Hematopoietic multipotent progenitor cell treated with erythropoietin and hydrocortisone succinate and interleukin-3 and kit ligand, for 8 days (in vitro differentiated cells): Measurements from ENCODE around the gene SLC25A22.

ENCODE experiments used
- DNase-seq: peaks from one replicate; pipeline ENCODE4 v3.0.0-alpha.2; 2015

SLC25A22 gene

DNA sequence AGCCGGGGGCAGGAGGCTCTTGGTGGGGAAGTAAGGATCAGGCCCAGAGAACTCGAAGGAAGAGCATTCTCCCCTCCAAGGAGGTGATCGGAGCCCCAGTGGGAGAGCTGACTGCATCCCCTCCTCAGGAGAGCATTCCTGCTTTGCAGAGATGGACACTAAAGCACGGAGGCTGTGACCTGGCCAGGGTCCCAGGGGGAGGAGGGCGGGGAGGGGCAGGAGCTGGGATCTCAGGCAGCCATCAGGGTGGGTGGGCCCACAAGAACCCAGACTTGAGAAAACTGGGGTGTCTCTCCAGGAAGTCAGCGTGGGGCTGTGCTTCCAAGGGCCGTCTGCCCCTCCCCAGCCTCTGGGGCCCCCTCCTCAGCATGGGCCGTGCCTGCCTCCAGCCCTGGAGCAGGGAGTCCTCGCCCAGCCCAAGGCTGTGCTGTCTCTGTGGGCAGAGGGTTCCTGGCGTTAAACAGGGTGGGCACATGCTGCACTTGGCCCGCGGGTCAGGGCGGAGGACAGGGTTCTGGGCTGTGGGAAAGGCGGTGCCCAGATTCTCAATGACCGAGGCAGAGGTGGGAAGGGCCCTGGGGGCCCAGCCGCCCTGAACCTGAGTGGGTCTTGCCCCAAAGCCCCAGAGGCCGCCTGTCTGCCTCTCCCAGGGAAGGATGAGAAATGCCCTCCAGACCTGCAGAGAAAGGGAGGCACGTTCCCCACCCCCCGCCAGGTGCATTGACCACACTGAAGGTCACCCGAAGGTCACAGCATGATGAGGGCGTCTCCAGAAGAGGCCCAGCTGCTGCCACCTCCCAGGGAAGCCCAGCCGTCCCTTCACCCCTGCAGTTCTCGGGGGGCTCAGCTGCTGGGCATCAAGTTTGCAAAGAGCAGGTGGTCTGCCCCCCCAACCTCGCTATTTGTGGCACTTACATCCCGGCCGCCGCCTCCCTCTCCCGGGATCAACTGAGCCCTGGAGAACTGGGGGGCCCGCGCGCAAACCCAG lies 8.8 kb downstream of the SLC25A22 start:
- DNase-seq = no peak

DNA sequence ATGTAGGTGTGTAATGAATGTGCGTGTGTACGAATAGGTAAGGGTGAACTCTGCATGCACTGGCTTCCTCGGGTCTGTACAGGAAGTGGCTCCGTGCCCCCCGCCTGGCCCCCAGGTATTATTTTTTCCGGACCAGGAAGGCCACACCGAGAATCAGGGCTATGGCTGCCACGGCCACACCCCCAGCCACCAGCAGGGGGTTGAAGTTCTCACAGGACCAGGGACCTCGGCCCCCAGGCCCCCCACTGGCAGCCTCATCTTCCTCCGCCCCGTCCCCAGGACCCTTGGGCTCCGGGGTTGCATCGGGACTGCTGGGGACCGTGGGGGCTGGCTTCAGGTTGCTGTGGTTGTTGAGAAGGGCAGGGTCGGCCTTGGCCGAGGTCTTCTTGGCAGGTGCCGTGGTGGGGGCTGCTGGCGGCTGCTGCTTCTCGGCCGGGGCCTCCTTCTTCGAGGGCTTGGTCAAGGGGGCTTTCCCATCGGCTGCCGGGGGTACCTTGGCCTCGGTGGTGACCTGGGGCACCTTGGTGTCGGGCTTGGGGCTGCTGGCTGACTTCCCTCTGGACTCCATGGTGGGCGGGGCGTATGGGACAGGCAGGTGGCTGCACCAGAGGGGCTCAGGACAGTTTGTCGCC lies 10.0 kb downstream of the SLC25A22 start:
- no peak for DNase-seq

DNA sequence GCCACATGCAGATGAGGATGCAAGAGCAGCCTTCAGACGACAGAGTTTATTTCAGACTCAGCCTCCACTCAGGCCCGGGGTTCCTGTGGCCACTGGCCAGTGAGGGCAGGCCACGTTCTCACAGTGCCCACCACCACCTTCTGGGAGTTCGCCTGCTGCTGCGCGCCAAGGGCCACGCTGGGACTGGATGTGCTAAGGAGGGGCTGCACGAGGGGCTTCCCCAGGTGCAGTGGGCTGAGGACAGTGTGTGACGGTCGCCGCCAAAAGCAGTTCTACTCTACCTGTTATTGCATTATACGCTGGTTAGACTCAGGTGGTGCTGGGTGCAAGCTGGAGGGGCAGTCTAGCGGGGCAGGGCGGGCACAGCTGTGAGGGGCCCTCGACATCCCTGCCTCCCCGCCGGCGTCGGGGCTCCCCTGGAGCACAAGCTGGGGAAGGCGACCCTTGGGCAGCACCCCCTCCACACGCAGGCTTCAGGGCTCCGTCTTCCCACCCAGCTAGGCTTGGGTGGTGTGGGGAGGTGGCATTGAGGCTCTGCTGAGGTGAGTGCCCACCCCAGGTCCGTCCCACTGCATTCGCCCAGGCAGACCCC lies 10.9 kb downstream of the SLC25A22 start:
- no peak for DNase-seq

DNA sequence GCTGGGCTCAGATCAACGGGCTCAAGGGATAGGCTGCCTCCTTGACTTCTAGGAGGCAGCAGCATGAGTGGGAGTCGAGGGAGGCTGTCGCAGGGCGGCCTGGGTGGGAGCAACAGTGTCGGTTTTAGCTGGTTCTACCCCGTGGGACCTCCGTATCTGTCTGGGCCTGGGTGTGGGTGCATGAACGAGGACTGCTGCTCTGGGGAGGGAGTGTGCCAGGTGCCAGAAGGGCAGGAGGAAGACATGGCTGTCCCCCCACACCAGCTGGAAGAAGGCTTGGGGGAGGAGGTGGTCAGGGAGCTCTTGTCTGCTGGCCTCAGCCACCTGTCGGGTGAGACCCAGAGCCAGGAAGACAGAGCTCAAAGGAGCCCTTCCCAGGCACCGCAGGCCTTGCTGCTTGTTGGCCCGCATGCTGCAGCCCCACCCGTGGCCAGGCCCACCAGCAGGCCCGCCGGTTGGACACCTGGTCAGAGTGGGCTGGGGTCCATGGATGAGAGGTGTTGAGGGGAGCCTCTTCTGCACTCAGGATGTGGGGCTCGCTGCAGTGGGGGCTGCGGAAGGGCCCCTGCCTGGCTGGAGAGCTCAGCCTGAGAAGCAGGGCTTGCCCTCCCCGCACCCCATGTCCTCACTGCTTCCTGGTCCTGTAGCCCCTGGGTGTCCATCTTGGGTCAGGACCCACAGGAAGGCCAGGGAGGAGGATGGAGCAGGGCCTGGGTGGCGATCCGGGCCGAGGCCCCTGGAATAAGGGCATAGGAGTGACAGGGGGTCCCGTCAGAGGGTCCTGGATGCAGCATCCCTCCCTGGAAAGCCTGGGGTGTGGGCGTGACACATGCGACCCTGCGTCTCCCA lies 11.6 kb downstream of the SLC25A22 start:
- no peak for DNase-seq

- peak; percentile 57 for DNase-seq
These were observed 14.5 kb downstream of the SLC25A22 start for GRCh38 chr11:783581-784015.

GRCh38 chr11:782264-783174 lies 15.6 kb downstream of the SLC25A22 start:
- DNase-seq = no peak

DNA sequence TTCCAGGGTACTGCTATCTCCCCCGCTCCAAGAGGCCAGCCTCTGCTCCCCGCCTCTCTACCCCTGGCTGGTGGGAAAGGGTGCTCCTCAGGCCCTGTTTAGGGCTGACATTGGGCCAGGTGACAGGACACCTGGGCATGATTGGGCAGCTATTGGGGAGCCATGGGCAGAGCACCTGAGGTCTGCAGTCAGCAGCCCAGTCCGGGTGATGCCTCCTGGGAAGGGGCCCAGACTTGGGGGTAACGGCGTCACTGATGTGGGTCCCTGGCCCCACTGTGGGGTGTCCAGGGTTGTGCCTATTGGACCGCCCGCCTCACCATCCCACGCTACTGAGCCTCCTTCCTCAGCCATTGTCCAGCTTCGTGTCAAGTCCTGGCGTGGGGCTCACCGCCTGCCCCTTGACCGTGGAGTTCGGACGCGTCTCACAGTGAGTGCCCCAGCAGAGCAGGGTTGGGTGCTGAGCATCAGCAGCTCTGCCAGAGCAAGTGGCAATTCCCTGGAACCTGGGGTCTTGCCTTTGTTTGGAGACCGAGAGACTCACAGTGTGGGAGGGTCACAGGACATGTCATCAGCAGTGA lies 18.0 kb downstream of the SLC25A22 start:
- DNase-seq = no peak

GRCh38 chr11:778976-779954 lies 18.8 kb downstream of the SLC25A22 start:
- no peak for DNase-seq

GRCh38 chr11:777288-778255 lies 20.5 kb downstream of the SLC25A22 start, which contains the start of gene GATD1:
TSS of gene GATD1 (minus strand) at chr11:777487. CDS start at chr11:777462, 25 bp downstream.
- DNase-seq = peak; percentile 87

GRCh38 chr11:776561-777287 lies 21.4 kb downstream of the SLC25A22 start:
- DNase-seq = peak; percentile 29

DNA sequence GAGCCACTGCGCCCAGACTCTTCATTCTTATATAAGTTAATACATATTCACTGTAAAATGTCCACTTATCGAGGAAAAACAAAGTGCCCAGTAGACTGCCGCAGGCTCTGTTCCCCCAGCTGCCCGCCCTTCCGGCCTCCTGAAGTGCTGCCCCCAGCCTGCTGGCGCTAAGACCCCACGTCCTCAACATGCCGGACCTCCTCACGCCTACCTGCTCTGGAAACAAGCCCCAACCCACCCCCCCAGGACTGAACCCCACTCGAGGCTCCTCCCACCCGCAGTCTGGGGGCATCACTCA lies 21.9 kb downstream of the SLC25A22 start:
- DNase-seq = no peak

GRCh38 chr11:774873-775592 lies 23.0 kb downstream of the SLC25A22 start:
- DNase-seq = no peak

- no peak for DNase-seq
These were observed 24.3 kb downstream of the SLC25A22 start for GRCh38 chr11:773830-774229.

- DNase-seq = no peak
These were observed 24.7 kb downstream of the SLC25A22 start for GRCh38 chr11:773425-773824.

DNA sequence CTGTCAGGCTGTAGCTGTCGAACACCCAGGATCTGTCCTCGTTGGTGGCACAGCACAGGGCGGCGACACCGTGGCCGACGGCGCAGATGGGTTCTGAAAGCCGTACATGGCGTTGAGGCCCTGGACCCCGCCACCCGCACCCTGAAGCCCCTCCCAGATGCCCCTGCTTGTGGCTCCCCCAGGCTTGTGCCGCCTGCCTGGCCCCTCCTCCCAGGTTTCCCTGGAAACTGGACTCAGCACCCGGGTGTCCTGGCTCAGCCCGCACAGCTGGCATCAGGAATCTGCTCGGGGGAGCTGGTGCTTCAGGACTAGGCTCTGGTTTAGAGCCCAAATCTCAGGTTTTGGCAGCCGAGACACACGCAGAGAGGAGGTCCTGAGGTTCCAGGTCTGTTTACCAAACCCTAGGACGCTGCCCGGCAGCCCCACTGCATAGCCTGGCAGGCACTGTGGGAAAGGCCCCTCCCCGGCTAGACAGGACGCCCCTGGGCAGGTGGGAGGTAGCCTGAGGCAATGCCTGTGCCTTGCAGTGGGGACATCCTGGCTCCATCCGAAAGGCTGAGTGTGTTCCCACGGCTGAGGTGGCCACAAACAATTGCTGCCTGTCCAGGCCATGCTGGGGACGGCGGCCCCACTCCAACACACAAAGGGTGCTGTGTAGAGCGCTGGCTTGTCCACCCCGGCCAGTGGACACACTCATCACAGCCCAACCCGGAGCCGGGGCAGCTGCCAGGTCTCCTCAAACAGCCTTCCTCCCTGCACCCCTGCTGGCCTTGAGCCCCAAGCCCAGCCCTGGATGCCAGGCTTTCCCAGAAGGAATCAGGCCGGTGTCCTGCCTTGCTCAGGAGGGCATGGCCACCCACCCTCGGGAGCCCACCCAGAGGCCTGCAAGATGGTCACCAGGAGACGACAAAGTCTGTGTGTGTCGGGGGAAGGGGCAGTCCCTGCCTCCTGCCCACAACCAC lies 25.4 kb downstream of the SLC25A22 start:
- no peak for DNase-seq

DNA sequence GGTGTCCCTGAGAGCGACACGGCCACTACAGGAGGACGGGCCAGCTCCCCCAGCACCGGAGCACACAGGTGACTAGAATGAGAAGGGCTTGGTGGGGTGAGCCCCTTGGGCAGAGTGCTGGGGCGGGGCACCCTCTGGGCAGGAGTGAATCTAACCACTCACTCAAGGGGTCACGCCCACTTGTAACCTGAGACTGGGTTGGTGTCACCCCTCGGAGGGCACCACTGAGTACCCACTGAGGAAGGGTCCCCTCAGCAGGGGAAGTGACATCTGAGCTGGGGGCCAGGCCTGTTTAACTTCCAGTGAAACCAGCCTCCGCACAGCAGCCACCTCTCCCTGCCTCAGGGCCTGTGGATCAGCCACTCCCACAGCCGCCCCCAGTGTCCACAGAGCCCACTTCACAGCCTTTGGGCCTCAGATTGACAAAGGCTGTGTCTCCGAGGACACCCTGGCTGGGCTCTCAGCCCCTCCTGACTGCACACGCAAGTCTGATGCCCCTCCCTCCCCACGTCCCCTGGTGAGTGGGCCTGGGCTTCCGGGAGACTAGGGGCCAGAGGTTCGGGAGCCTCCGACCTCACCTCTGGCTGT lies 26.4 kb downstream of the SLC25A22 start:
- no peak for DNase-seq
